HUES6 (cell line): ENCODE results near the gene RHOT2.
"Not testable (repeated sequence)": the region's sequence is repeated elsewhere in the genome, so short reads cannot be mapped to it uniquely, and the experiment has no call there.

Experiments
- H3K27ac ChIP-seq: 2 replicates; pipeline ENCODE4 v1.7.0; 2013; ENCODE audit warnings: low read depth, mild to moderate bottlenecking, low read length, inconsistent platforms
- H3K27me3 ChIP-seq: 2 replicates; pipeline ENCODE4 v1.6.1; 2013; ENCODE audit warnings: low read length; ENCODE audit not compliant: control insufficient read depth, insufficient read depth
- H3K36me3 ChIP-seq: 2 replicates; pipeline ENCODE4 v1.6.1; 2013; ENCODE audit warnings: low read length; ENCODE audit not compliant: control insufficient read depth, insufficient read depth
- H3K4me1 ChIP-seq: 2 replicates; pipeline ENCODE4 v1.6.1; 2013; ENCODE audit warnings: low read length; ENCODE audit not compliant: control insufficient read depth, insufficient read depth
- H3K4me3 ChIP-seq: 2 replicates; pipeline ENCODE4 v1.5.1; 2013; ENCODE audit warnings: low read depth, low read length
- H3K9ac ChIP-seq: one replicate; pipeline ENCODE4 v1.6.1; 2013; ENCODE audit warnings: mild to moderate bottlenecking, low read length
- H3K9me3 ChIP-seq: 2 replicates; pipeline ENCODE4 v1.6.1; 2013; ENCODE audit warnings: low read depth, low read length; ENCODE audit not compliant: control insufficient read depth, insufficient read depth

Gene RHOT2

DNA sequence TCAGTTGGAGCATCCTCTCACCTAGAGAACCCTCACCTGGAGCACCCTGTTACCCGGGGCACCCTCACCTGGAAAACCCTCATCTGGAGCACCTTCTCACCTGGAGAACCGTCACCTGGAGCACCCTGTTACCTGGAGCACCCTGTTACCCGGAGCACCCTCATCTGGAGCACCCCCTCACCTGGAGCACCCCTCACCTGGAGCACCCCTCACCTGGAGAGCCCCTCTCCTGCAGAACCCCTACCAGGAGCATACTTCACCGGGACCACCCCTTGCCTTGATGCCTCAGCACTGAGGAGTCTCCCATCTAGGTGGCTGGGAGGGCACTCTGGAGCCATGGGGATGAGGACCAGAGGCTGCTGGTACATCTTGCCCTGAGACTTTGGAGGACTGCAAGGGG lies 41.0 kb downstream of the RHOT2 start:
- Histone ChIP-seq H3K36me3 (no peaks in the 10 kb centered on the region), H3K27me3 (peaks cover 71% of the 10 kb centered on the region), H3K4me1 (peaks cover 5% of the 10 kb centered on the region; the same call in 1 of the 2 replicates), H3K9me3 (no peaks in the 10 kb centered on the region), H3K27ac (no peak overlapping the region), H3K4me3 (no peak overlapping the region), H3K9ac (no peak overlapping the region)

DNA sequence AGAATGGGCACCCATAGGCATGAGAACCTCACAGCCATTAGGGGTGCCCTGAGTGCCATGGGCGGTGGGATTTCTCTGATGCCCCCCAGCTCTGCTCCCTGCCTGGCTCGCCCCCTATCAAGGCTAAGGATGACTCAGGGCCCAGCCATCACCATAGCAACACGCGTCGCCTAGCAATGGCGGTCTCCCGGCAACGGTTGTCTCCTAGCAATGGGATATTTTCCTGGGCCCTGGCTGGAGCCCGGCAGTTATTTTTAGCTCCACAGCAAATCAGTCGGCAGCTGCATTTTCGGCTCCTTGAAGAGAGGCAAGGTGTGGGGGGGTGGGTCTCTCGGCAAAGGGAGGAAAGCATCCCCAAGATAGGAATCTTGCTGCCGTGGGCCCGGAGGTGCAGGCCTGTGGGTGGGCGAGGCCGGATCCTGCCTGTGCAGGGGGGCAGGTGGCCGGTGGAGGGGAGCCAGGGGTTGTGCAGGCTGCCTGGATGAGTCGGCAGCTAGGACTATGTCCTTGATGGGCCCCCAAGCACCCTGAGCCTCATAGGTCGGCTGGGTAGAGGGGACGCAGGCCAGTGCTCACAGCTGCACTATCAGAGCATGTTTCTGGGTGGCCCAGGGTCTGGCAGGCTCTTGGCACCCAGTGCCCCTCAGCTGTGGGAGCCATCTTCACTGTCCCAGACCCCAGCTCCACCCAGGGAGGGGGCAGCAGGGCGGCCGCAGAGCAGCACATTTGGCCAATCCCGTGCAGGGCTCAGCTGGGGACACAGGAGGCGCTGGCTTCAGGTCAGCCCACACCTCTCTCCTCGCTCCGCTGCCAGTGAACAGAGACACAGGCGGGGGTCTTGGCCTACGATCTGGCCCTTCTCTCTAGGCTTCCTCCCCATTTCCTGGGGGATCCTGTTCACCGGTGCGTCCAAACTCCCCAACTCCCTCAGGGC lies 41.9 kb downstream of the RHOT2 start:
- Histone ChIP-seq H3K9ac (no peak overlapping the region), H3K27ac (no peak overlapping the region), H3K4me3 (no peak overlapping the region), H3K4me1 (peaks cover 12% of the 10 kb centered on the region; the same call in 1 of the 2 replicates), H3K9me3 (no peaks in the 10 kb centered on the region), H3K36me3 (no peaks in the 10 kb centered on the region), H3K27me3 (peaks cover 62% of the 10 kb centered on the region)

DNA sequence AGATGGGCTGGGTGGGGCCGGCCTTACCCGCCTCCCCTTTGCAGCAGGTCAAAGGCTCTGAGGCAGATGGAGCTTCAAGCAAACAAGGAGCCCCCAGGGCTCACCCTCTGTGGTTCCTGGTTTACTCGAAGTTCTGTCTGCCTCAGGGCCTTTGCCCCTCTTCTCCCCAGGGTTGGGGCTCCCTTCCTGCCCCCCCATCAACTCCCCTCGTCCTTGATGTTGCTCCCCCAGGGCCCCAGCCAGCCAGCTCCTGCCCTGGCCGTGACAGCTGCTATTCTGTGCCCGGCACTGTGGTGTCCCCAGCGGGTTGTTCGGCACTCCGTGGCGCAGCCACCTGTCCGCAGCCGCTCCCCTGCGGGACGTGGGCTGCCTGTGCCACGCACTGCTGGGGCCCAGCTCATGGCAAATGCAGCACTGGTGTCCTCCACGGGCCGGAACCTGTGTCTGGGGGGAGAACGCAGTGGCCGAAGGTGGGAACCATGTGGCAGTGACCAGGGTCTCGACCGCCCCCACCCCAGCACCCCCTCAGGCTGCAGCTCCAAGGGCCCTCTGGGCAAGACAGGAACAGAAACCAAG lies 42.7 kb downstream of the RHOT2 start:
- no peaks in the 10 kb centered on the region for H3K9me3 ChIP-seq
- H3K9ac ChIP-seq, result no peak overlapping the region
- H3K27me3 ChIP-seq, result peaks cover 60% of the 10 kb centered on the region
- no peaks in the 10 kb centered on the region for H3K36me3 ChIP-seq
- H3K27ac ChIP-seq, result no peak overlapping the region
- peaks cover 12% of the 10 kb centered on the region; the same call in 1 of the 2 replicates for H3K4me1 ChIP-seq
- no peak overlapping the region for H3K4me3 ChIP-seq

DNA sequence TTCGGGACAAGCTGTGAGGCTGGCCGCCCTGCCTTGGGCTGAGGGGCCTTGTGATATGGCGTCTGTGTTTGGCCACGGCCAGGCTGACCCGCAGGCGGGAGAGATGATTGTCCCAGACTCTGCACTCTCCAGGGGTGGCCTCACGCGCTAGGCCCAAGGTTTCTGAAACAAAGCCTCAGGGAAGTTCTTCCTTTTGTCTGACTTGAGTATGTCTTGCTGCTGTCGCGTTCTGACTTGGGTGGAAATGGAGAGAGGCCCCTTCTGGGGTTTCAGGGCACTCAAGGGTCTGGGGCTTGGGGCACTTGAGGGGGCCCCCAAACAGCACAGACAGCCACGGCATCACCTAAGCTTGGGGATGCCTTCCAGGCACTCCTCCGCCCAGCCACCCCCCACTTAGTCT lies 43.2 kb downstream of the RHOT2 start:
- Histone ChIP-seq H3K27ac (no peak overlapping the region), H3K9ac (no peak overlapping the region), H3K9me3 (no peaks in the 10 kb centered on the region), H3K4me3 (no peak overlapping the region), H3K36me3 (no peaks in the 10 kb centered on the region), H3K4me1 (peaks cover 16% of the 10 kb centered on the region), H3K27me3 (peaks cover 62% of the 10 kb centered on the region)

DNA sequence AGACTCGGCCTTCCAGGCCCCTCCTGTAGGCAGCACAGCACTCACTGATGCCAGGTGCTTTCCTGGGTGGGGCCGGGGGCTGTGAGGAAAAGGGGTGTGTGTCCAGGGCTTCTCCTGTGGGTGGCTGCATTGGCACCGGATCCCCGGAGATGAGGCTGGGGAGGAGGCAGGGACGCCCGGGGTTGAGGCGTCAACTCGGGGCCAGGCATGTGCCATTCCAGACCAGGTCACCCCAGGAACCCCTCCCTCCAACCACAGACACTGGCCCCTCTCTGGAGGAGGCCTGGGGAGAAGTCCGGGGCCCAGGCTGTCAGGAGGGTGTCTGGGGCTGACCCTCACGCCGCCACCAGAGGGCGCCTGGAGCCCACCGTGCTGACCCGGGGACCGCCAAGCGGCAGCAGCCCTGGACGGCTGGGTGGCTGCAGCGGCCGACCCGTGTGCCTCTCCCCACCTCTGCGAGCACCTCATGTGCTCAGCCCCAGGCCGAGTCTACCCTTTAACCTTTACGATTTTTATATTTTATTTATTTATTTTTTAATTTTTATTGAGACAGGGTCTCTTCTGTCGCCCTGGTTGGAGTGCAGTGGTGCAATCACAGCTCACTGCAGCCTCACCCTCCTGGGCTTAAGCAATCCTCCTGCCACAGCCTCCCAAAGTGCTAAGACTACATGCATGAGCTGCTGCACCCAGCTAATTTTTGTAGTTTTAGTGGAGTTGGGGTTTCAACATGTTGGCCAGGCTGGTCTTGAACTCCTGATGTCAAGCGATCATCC lies 43.8 kb downstream of the RHOT2 start:
- Histone ChIP-seq H3K27ac (no peak overlapping the region), H3K27me3 (peaks cover 60% of the 10 kb centered on the region)

DNA sequence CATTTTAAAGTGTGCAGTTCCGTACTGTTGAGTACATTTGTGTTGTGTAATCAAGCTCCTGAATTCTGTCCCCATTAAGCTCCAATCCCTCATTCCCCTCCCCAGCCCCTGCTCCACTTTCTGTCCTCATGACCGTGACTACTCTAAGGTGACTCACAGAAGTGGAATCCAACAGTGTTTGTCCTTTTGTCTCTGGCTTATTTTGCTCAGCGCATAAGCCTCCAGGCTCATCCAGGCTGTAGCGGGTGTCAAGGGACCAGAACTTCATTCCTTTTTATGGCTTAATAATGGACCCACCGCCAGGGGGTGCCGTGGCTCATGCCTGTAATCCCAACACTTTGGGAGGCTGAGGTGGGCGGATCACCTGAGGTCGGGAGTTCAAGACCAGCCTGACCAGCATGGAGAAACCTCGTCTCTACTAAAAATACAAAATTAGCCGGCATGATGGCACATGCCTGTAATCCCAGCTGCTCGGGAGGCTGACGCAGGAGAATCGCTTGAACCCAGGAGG lies 44.9 kb downstream of the RHOT2 start:
- H3K4me3 ChIP-seq, H3K36me3 ChIP-seq, H3K9me3 ChIP-seq, H3K9ac ChIP-seq, H3K27ac ChIP-seq: not testable (repeated sequence)
- peaks cover 24% of the 10 kb centered on the region for H3K4me1 ChIP-seq
- H3K27me3 ChIP-seq, result peaks cover 52% of the 10 kb centered on the region

More for the DNA sequence above, 43.8 kb downstream of the RHOT2 start:
- Histone ChIP-seq H3K9me3 (no peaks in the 10 kb centered on the region), H3K36me3 (no peaks in the 10 kb centered on the region), H3K4me3 (no peak overlapping the region), H3K9ac (no peak overlapping the region), H3K4me1 (peaks cover 23% of the 10 kb centered on the region)

DNA sequence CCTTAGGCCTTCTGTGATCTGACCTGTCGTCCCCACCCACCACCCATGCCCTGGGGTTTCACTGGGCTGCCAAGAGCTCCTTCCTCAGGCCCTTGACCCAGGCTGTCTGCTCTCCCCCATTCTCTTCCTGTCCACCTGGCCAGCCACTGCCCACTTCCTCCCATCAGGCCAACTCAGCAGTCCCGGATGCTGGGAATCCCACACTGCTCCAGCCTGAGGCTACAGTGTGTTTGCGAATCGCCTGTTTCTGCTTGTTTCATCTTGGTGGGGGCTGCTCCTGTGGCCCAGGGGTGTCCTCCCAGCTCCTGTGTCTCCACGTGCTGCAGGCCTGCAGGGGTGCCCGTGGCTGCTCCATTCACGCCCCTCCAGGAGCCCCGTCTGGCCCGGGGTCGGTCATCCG lies 46.1 kb downstream of the RHOT2 start:
- Histone ChIP-seq H3K9ac (no peak overlapping the region), H3K4me1 (peaks cover 24% of the 10 kb centered on the region), H3K27ac (no peak overlapping the region)

DNA sequence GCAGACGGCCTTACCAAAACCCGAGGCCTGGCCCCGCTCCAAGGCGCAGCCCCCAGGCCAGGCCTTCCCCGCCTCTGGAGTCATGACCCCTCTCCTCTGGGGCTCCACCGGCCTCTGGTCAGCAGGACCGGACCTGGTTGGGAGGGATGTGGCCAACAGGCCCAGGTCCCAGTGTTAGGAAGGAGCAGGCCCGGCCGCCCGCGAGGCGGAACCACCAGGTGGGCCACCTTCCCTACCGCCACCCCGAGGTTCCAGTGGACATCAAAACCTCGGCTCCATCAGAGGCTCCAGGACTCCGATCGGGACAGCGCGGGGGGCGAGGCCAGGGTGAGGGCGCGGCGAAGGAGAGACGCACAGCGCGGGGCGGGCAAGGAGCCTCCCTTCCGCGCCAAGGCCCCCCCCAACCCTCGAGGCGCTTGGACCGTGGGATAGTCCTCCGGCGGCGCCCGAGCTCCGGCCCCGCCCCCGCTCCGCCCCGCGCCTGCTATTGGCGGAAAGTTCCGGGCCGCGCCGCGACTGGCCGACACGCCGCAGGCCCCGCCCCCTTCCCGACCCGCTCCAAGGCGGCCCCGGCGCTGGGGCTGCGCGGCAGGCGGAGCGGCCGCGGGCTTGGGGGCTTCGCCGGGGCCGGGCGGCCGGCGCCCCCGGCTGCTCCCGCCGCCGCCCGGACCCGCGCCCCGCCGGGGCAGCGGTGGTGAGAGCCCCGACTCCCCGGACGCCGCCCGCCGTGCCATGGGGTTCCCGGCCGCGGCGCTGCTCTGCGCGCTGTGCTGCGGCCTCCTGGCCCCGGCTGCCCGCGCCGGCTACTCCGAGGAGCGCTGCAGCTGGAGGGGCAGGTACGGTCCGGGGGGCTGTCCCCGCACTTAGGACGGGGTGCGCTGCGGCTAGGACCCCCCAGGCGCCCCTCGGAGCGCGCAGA lies 46.9 kb downstream of the RHOT2 start, which contains the start of gene METRN:
METRN (plus strand) TSS at position 561 of the 919 bp plus-strand sequence; CDS start at position 733, 172 bp downstream.
- peak within 1 kb of the TSS; percentile 68 for H3K4me3 ChIP-seq
- no peaks in the 10 kb centered on the region for H3K9me3 ChIP-seq
- peaks cover 30% of the 10 kb centered on the region for H3K4me1 ChIP-seq
- no peak within 1 kb of the TSS for H3K27ac ChIP-seq
- peak within 1 kb of the TSS; percentile 41 for H3K9ac ChIP-seq
- peaks cover 35% of the 10 kb centered on the region for H3K27me3 ChIP-seq
- no peaks in the 10 kb centered on the region for H3K36me3 ChIP-seq

More for the DNA sequence above, 46.1 kb downstream of the RHOT2 start:
- peaks cover 40% of the 10 kb centered on the region for H3K27me3 ChIP-seq
- no peaks in the 10 kb centered on the region for H3K36me3 ChIP-seq
- no peaks in the 10 kb centered on the region for H3K9me3 ChIP-seq
- no peak overlapping the region for H3K4me3 ChIP-seq

DNA sequence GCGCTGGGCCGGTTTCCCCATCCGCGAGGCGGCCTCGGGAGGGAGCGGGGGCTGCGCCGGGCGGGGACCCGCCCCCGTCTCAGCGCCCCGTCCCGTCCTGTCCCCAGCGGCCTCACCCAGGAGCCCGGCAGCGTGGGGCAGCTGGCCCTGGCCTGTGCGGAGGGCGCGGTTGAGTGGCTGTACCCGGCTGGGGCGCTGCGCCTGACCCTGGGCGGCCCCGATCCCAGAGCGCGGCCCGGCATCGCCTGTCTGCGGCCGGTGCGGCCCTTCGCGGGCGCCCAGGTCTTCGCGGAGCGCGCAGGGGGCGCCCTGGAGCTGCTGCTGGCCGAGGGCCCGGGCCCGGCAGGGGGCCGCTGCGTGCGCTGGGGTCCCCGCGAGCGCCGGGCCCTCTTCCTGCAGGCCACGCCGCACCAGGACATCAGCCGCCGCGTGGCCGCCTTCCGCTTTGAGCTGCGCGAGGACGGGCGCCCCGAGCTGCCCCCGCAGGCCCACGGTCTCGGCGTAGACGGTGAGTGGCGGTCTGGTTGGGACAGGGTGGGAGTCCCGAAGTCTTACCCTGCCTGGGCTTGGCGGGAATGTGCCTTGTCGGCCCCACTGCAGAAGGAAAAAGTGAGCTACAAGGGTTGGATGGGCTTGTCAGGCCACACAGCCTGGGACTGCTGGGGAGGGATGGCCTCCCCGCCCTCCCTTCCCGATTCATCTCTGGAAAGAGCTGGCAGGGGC lies 47.7 kb downstream of the RHOT2 start:
- H3K27ac ChIP-seq, result no peak overlapping the region
- peak overlapping the region; percentile 68 for H3K4me3 ChIP-seq
- peaks cover 30% of the 10 kb centered on the region for H3K4me1 ChIP-seq
- no peaks in the 10 kb centered on the region for H3K9me3 ChIP-seq
- H3K27me3 ChIP-seq, result peaks cover 27% of the 10 kb centered on the region
- no peaks in the 10 kb centered on the region for H3K36me3 ChIP-seq
- H3K9ac ChIP-seq, result peak overlapping the region; percentile 41
